H1 (cell line): Measurements from ENCODE around the gene CUX1. TPM values are rescaled to one million over a fixed set of nuclear protein-coding genes. Genes with fewer than 3 reads are reported as not detected.
A peak's percentile ranks its signal among the peaks of the same experiment; 100 is the strongest.

ENCODE experiments used
- CTCF ChIA-PET: fragments of 300-600 bp; sonication (Branson Sonifier 250); formaldehyde crosslinking; loops from one replicate; lab custom pipeline; 2021; ENCODE audit not compliant: partially characterized antibody; lab: Charles Lee
- POLR2A ChIA-PET: fragments of 300-600 bp; sonication (Branson Sonifier 250); formaldehyde crosslinking; loops from one replicate; lab custom pipeline; 2021; ENCODE audit warnings: inconsistent platforms; ENCODE audit not compliant: partially characterized antibody; lab: Charles Lee
- DNase-seq, 2 experiments: peaks; one replicate each; pipeline versions ENCODE4 v3.0.0 to v3.0.0-alpha.2; 2010 to 2022; ENCODE audit warnings: low spot score in 2 of 2, low read depth in 1 of 2, mixed read lengths in 1 of 2
- FAIRE-seq: peaks from 2 replicates; lab custom pipeline; 2011; peaks lifted over from hg19 to GRCh38; lab: Jason Lieb, UNC
- H2AFZ ChIP-seq: 2 replicates; pipeline ENCODE4 v1.8.1; 2012; ENCODE audit warnings: low read length, inconsistent platforms
- H2AK5ac ChIP-seq: 2 replicates; pipeline ENCODE4 v1.6.1; 2013; ENCODE audit warnings: low read depth, low read length
- H2BK120ac ChIP-seq: replicated peaks from 2 replicates; pipeline ENCODE3; 2013; ENCODE audit warnings: low read depth, low read length, inconsistent platforms
- H2BK12ac ChIP-seq: 2 replicates; pipeline ENCODE4 v1.6.1; 2013; ENCODE audit warnings: low read depth, low read length
- H2BK15ac ChIP-seq: 2 replicates; pipeline ENCODE4 v1.6.1; 2013; ENCODE audit warnings: low read length
- H2BK20ac ChIP-seq: 2 replicates; pipeline ENCODE4 v1.6.1; 2013; ENCODE audit warnings: low read length
- H2BK5ac ChIP-seq: 2 replicates; pipeline ENCODE4 v1.6.1; 2013; ENCODE audit warnings: low read depth, low read length
- H3K14ac ChIP-seq: 2 replicates; pipeline ENCODE4 v1.6.1; 2013; ENCODE audit warnings: inconsistent platforms; ENCODE audit not compliant: insufficient read length
- H3K18ac ChIP-seq: 2 replicates; pipeline ENCODE4 v1.6.1; 2013; ENCODE audit warnings: low read length; ENCODE audit errors: extremely low read depth
- H3K23ac ChIP-seq: 2 replicates; pipeline ENCODE4 v1.6.1; 2013; ENCODE audit warnings: inconsistent platforms; ENCODE audit not compliant: insufficient read length
- H3K23me2 ChIP-seq: 2 replicates; pipeline ENCODE4 v1.6.1; 2013; ENCODE audit warnings: low read depth, low read length
- H3K27ac ChIP-seq: 2 replicates; pipeline ENCODE4 v1.6.1; 2011; ENCODE audit warnings: low read depth, low read length, inconsistent platforms
- H3K27me3 ChIP-seq, 4 experiments: replicated peaks in 1 of 4; 1 replicate in 1 of 4; 2 replicates in 3 of 4; pipeline versions ENCODE4 v1.6.1 to v1.8.1; 2011 to 2013; ENCODE audit warnings: low read length in 3 of 4, mild to moderate bottlenecking in 3 of 4, inconsistent platforms in 2 of 4, mixed read lengths in 2 of 4, moderate library complexity in 1 of 4; ENCODE audit not compliant: control insufficient read depth in 3 of 4, insufficient read depth in 3 of 4; ENCODE audit errors: extremely low read depth in 1 of 4
- H3K36me3 ChIP-seq, 4 experiments: 2 replicates each; pipeline versions ENCODE4 v1.6.1 to v1.8.1; 2011 to 2013; ENCODE audit warnings: mild to moderate bottlenecking in 4 of 4, low read length in 3 of 4, moderate library complexity in 2 of 4, control low read depth in 1 of 4, inconsistent platforms in 1 of 4; ENCODE audit not compliant: insufficient read depth in 4 of 4, control insufficient read depth in 2 of 4
- H3K4ac ChIP-seq: replicated peaks from 2 replicates; pipeline ENCODE3; 2013; ENCODE audit warnings: low read length, low read depth, mixed read lengths, inconsistent platforms; ENCODE audit not compliant: insufficient read length
- H3K4me1 ChIP-seq, 4 experiments: replicated peaks in 1 of 4; 1 replicate in 1 of 4; 2 replicates in 3 of 4; pipeline versions ENCODE4 v1.6.1 to v1.8.1; 2011 to 2013; ENCODE audit warnings: low read length in 3 of 4, inconsistent platforms in 2 of 4, mixed read lengths in 1 of 4; ENCODE audit not compliant: insufficient read depth in 4 of 4, control insufficient read depth in 3 of 4
- H3K4me2 ChIP-seq, 2 experiments: 2 replicates each; pipeline versions ENCODE4 v1.6.1 to v1.8.1; 2011 to 2013; ENCODE audit warnings: low read depth in 2 of 2, low read length in 2 of 2, control low read depth in 1 of 2, inconsistent platforms in 1 of 2, mild to moderate bottlenecking in 1 of 2; ENCODE audit not compliant: insufficient read depth in 1 of 2
- H3K4me3 ChIP-seq, 4 experiments: fragments of 200-600, 300-600 bp in 1 of 4; sonication (generic), shearing (Covaris generic), sonication (Bioruptor Twin) in 1 of 4; 2 replicates each; pipeline versions ENCODE4 v1.5.1 to v1.8.1; 2011 to 2016; ENCODE audit warnings: low read length in 4 of 4, low read depth in 3 of 4, control low read depth in 2 of 4, inconsistent platforms in 2 of 4, mild to moderate bottlenecking in 2 of 4, mixed read lengths in 1 of 4, moderate library complexity in 1 of 4; ENCODE audit not compliant: insufficient read depth in 2 of 4; ENCODE audit errors: extremely low read depth in 1 of 4
- H3K56ac ChIP-seq: replicated peaks from 2 replicates; pipeline ENCODE3; 2013; ENCODE audit warnings: low read depth, mild to moderate bottlenecking, mixed read lengths, low read length, inconsistent platforms; ENCODE audit not compliant: insufficient read length
- H3K79me1 ChIP-seq: 2 replicates; pipeline ENCODE4 v1.6.1; 2013; ENCODE audit warnings: low read depth, low read length, control low read depth
- H3K79me2 ChIP-seq, 2 experiments: 2 replicates each; pipeline versions ENCODE4 v1.6.1 to v1.8.1; 2012 to 2013; ENCODE audit warnings: low read length in 2 of 2, mild to moderate bottlenecking in 2 of 2, inconsistent platforms in 1 of 2; ENCODE audit not compliant: insufficient read depth in 2 of 2, control insufficient read depth in 1 of 2
- H3K9ac ChIP-seq, 4 experiments: replicated peaks in 1 of 4; 1 replicate in 1 of 4; 2 replicates in 3 of 4; pipeline versions ENCODE4 v1.6.1 to v1.8.1; 2011 to 2013; ENCODE audit warnings: low read depth in 3 of 4, low read length in 3 of 4, control low read depth in 2 of 4, mild to moderate bottlenecking in 2 of 4, moderate library complexity in 2 of 4, inconsistent platforms in 1 of 4; ENCODE audit errors: extremely low read depth in 1 of 4
- H3K9me3 ChIP-seq, 2 experiments: 2 replicates each; pipeline versions ENCODE4 v1.6.1 to v1.8.1; 2012 to 2013; ENCODE audit warnings: mild to moderate bottlenecking in 2 of 2, moderate library complexity in 2 of 2, control low read depth in 1 of 2, inconsistent platforms in 1 of 2, low read depth in 1 of 2, low read length in 1 of 2, mixed read lengths in 1 of 2; ENCODE audit not compliant: insufficient read depth in 2 of 2
- H4K20me1 ChIP-seq, 2 experiments: replicated peaks in 1 of 2; 2 replicates each; pipeline versions ENCODE3 to v1.8.1; 2011 to 2013; ENCODE audit warnings: inconsistent platforms in 2 of 2, low read length in 2 of 2, mild to moderate bottlenecking in 1 of 2; ENCODE audit not compliant: insufficient read depth in 2 of 2, control insufficient read depth in 1 of 2
- H4K5ac ChIP-seq: 2 replicates; pipeline ENCODE4 v1.6.1; 2013; ENCODE audit warnings: low read length, low read depth, mixed read lengths, inconsistent platforms; ENCODE audit not compliant: insufficient read length
- H4K8ac ChIP-seq: 2 replicates; pipeline ENCODE4 v1.8.0; 2013; ENCODE audit warnings: mild to moderate bottlenecking, moderate library complexity, low read length, inconsistent platforms; ENCODE audit not compliant: insufficient read depth; ENCODE audit errors: extremely low read depth
- H4K91ac ChIP-seq: replicated peaks from 2 replicates; pipeline ENCODE3; 2013; ENCODE audit warnings: low read length, mixed read lengths, inconsistent platforms; ENCODE audit not compliant: insufficient read length
- ASH2L ChIP-seq: fragments of 200-600, 300-600 bp; sonication (generic); IDR thresholded peaks from one replicate; pipeline ENCODE4 v1.7.1; 2017; ENCODE audit warnings: low read length
- ATF2 ChIP-seq: IDR thresholded peaks from 2 replicates; pipeline ENCODE4 v1.6.1; 2012; ENCODE audit warnings: low read length, inconsistent platforms
- EGR1 ChIP-seq: IDR thresholded peaks from 2 replicates; pipeline ENCODE4 v1.6.1; 2011; ENCODE audit warnings: low read depth, low read length, borderline replicate concordance
- FOSL1 ChIP-seq: IDR thresholded peaks from 2 replicates; pipeline ENCODE4 v1.6.1; 2011; ENCODE audit warnings: mild to moderate bottlenecking, low read depth, low read length, moderate library complexity; ENCODE audit not compliant: insufficient read depth
- KDM5A ChIP-seq: fragments of 200-600 bp; IDR thresholded peaks from 2 replicates; pipeline ENCODE4 v1.7.1; 2012; ENCODE audit warnings: mild to moderate bottlenecking, low read length, inconsistent platforms, mixed read lengths
- NANOG ChIP-seq: IDR thresholded peaks from 2 replicates; pipeline ENCODE4 v1.6.1; 2011; ENCODE audit warnings: low read length, low read depth, mild to moderate bottlenecking, inconsistent platforms; ENCODE audit not compliant: insufficient read depth, poor library complexity, severe bottlenecking
- RXRA ChIP-seq: IDR thresholded peaks from 2 replicates; pipeline ENCODE4 v1.6.1; 2011; ENCODE audit warnings: low read depth, mild to moderate bottlenecking, low read length, moderate library complexity; ENCODE audit not compliant: insufficient read depth
- TAF7 ChIP-seq: optimal IDR thresholded peaks from 2 replicates; pipeline ENCODE3; 2011; ENCODE audit warnings: low read depth, mild to moderate bottlenecking, inconsistent platforms, low read length, moderate library complexity, borderline replicate concordance
- ZNF274 ChIP-seq: IDR thresholded peaks from 2 replicates; pipeline ENCODE4 v1.7.0; 2012; ENCODE audit warnings: low read length, borderline replicate concordance; ENCODE audit errors: extremely low read depth
- WGBS, 2 experiments: shearing (Covaris generic) in 1 of 2; methylation state at CpG; one replicate each; pipeline versions ENCODE4 v1.1.6 to v1.1.7; 2013 to 2015; ENCODE audit warnings: low lambda C conversion rate in 2 of 2, mixed read lengths in 2 of 2, inconsistent platforms in 1 of 2, low coverage in 1 of 2, missing lambda C conversion rate in 1 of 2; ENCODE audit not compliant: insufficient replicate concordance in 2 of 2, insufficient coverage in 1 of 2, insufficient read length in 1 of 2; ENCODE audit errors: extremely low coverage in 1 of 2, missing lambda C conversion rate in 1 of 2; 5-methylcytosine and 5-hydroxymethylcytosine counted together
- polyA plus RNA-seq, 7 experiments: library from polyadenylated mRNA; depleted of rRNA in 3 of 7; stranded (reverse) in 5 of 7; unstranded in 2 of 7; fragments of >200 nt in 5 of 7; fragments of 200-250 nt in 2 of 7; gene quantifications; 1 replicate in 5 of 7; 2 replicates in 1 of 7; 4 replicates in 1 of 7; pipeline versions ENCODE4 v1.2.1 to v1.2.3, GENCODE V29; 2011 to 2013; ENCODE audit warnings: missing spikeins in 2 of 7, mixed read lengths in 2 of 7
- total RNA-seq: library from RNA; stranded (reverse); fragmentation: NEBNext Ultra II Directional; extraction: Animal tissue kit (Norgen Biotek cat#: 25700); gene quantifications from 2 replicates; pipeline ENCODE4 v1.2.1, GENCODE V29; 2021
- TF ChIP-seq, protein P1 (sequence below): IDR thresholded peaks from 2 replicates; pipeline ENCODE4 v1.6.1; 2012; ENCODE audit warnings: inconsistent platforms

Gene CUX1
- total and polyA plus RNA-seq, 2 of the 8 experiments (the other 6 are each of a cell fraction or from before 2014, with no cell fraction given): 21.6 to 65.9 TPM

DNA sequence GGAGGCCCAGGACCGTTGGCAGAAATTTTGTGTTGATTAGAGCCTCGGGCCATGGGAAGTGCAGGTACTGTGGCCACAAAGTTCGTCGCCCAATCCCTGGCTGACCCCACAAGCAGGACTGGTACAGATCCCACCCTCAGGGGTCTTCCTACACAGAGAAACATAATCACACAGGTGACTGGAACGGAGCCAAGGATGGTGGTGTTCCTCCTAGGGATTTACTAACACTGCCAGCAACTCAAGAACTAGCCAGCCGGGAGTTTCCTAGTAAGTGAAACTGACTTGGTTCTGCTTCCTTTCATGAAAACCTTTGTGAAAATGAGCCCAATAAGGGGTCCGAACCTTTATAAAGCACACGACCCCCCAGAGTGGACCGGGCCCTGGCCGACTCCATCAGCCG lies 5.7 kb downstream of the CUX1 start:
- Histone ChIP-seq H2BK12ac (no peak overlapping the region; the same call in 1 of the 2 replicates), H3K36me3 (no peaks in the 10 kb centered on the region; a peak in 2 of 8 replicates), H2BK5ac (no peak overlapping the region), H3K18ac (no peak overlapping the region; the same call in 1 of the 2 replicates), H4K8ac (no peak overlapping the region), H3K9ac (peak overlapping the region in 1 of 4 experiments; percentile 18; a peak in 2 of 7 replicates), H4K5ac (no peak overlapping the region), H3K27me3 (no peaks in the 10 kb centered on the region), H3K14ac (no peak overlapping the region), H3K9me3 (no peaks in the 10 kb centered on the region), H3K4me3 (no peak overlapping the region), H2BK120ac (no peak overlapping the region), H3K23ac (no peak overlapping the region), H3K4me2 (no peak overlapping the region; a peak in 2 of 4 replicates), H2BK20ac (no peak overlapping the region), H4K91ac (no peak overlapping the region), H3K27ac (no peak overlapping the region), H3K79me2 (peaks cover 60 to 99% of the 10 kb centered on the region in 2 experiments), H3K4ac (no peak overlapping the region), H2BK15ac (peak overlapping the region; percentile 81; the same call in 1 of the 2 replicates), H2AFZ (no peak overlapping the region), H3K56ac (no peak overlapping the region), H3K79me1 (peaks cover 7% of the 10 kb centered on the region; the same call in 1 of the 2 replicates), H3K23me2 (0 out of 2 replicates have a peak, but pooled peaks cover 2% of the 10 kb centered on the region), H3K4me1 (peaks cover 12 to 26% (median 17%) of the 10 kb centered on the region in 4 experiments), H4K20me1 (peaks cover 33 to 35% of the 10 kb centered on the region in 2 experiments), H2AK5ac (0 out of 2 replicates have a peak overlapping the region, but pooled peaks have one; percentile 13)
- 86% methylated on average over 11 of the region's 11 CpGs; no CpG with 5 or more reads in 1 of the 2 experiments for WGBS, 2 experiments
- FAIRE-seq (no peak), DNase-seq (no peak)
- POLR2A ChIA-PET: interaction anchor here (1.1 to 1.2 kb wide), 2 partner anchors 16 to 80 kb away, joined by 4 read pairs; no protein-coding TSS in a partner anchor
- CTCF ChIA-PET: interaction anchor here (0.7 to 1.8 kb wide), 7 partner anchors 18 to 304 kb away, joined by 3 to 7 read pairs (median 3); no protein-coding TSS in a partner anchor
- TF ChIP-seq TAF7 (no peak), ASH2L (no peak), ATF2 (no peak), ZNF274 (no peak), KDM5A (no peak), FOSL1 (no peak), RXRA (no peak), EGR1 (no peak), NANOG (no peak)
- TF ChIP-seq, protein P1, sequence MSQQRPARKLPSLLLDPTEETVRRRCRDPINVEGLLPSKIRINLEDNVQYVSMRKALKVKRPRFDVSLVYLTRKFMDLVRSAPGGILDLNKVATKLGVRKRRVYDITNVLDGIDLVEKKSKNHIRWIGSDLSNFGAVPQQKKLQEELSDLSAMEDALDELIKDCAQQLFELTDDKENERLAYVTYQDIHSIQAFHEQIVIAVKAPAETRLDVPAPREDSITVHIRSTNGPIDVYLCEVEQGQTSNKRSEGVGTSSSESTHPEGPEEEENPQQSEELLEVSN: no peak
